Measurements from ENCODE around the gene DIRAS3.
A peak's percentile ranks its signal among the peaks of the same experiment; 100 is the strongest.

Gene DIRAS3

DNA sequence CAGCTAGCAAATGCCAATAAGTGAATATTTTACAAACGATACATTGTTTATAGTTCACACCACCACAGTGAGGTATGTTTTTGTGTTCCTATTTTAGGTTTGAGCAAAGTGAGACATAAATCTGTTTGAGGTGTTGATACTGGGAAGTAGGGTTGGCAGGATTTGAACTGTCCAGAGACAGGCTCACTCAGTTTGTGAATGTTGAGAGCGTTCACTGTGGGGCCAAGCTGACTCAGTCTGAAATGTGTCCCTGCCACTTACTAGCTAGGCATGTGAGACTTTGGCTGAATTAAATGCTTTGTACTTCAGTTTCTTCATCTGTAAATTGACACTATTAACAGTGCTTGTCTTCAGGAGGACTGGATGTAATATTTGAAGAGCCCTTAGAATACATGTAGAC, 35.1 kb downstream of the DIRAS3 start:
- no peak overlapping the region for H3K18ac ChIP-seq (ENCODE audit: low read length)
- no peak overlapping the region for H3K27ac ChIP-seq (ENCODE audit: low read depth, low read length)
- H3K4me3 ChIP-seq (ENCODE audit: low read depth, low read length), result no peak overlapping the region
- H3K23ac ChIP-seq (ENCODE audit: low read length), result no peak overlapping the region
- no peak overlapping the region for H3K4me2 ChIP-seq (ENCODE audit: low read length)
- H4K12ac ChIP-seq (ENCODE audit: low read depth, low read length), result no peak overlapping the region
- H3K79me2 ChIP-seq (ENCODE audit: control insufficient read depth, insufficient read depth, low read length, poor library complexity), result no peaks in the 10 kb centered on the region
- no peak overlapping the region for H2AK5ac ChIP-seq (ENCODE audit: low read length)
- H2BK120ac ChIP-seq (ENCODE audit: insufficient read depth, low read length, poor library complexity), result no peak overlapping the region
- H2BK12ac ChIP-seq (ENCODE audit: low read length), result no peak overlapping the region
- no peak overlapping the region for H2AFZ ChIP-seq (ENCODE audit: insufficient read depth, low read length, poor library complexity)
- no peaks in the 10 kb centered on the region for H3K79me1 ChIP-seq (ENCODE audit: low read length)
- no CpG with 5 or more reads among the region's 2 CpGs for WGBS (ENCODE audit: extremely low coverage, insufficient coverage, insufficient read length)
- H4K8ac ChIP-seq (ENCODE audit: low read depth, low read length), result no peak overlapping the region
- no peaks in the 10 kb centered on the region for H3K36me3 ChIP-seq (ENCODE audit: control insufficient read depth in 1 of 2, insufficient read depth in 2 of 2, low read length in 2 of 2)
- no peak overlapping the region for H2BK5ac ChIP-seq (ENCODE audit: low read depth, low read length, poor library complexity)
- H3K27me3 ChIP-seq (ENCODE audit: insufficient read depth, low read length), result no peaks in the 10 kb centered on the region
- H3K9ac ChIP-seq (ENCODE audit: low read length), result no peak overlapping the region
- no peaks in the 10 kb centered on the region for H3K4me1 ChIP-seq (ENCODE audit: control insufficient read depth in 1 of 2, insufficient read depth in 2 of 2, low read length in 2 of 2)
- no peak overlapping the region for H4K91ac ChIP-seq (ENCODE audit: low read depth, low read length)
- no peak for DNase-seq
- H3K14ac ChIP-seq (ENCODE audit: low read length), result no peak overlapping the region
- H3K4ac ChIP-seq (ENCODE audit: low read depth, low read length), result no peak overlapping the region
- no peaks in the 10 kb centered on the region for H3K9me3 ChIP-seq (ENCODE audit: insufficient read depth, low read depth, low read length)

DNA sequence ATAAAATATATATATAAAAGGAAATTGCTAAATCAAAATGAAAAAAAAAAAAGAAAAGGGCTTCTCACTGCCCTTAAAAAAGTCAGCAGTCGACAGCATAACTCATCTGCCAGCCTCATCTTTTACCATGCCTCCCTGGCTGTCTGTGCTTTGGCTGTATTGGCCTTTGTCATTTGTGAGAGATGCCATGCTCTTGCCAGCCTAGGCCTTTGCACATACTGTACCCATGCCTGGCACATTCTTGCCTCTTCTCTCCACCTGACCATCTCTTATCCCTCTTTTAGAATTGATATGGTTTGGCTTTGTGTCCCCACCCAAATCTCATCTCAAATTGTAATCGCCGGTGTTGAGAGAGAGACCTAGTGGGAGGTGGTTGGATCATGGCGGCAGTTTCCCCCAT, 37.1 kb downstream of the DIRAS3 start:
- no peak overlapping the region for H4K12ac ChIP-seq (ENCODE audit: low read depth, low read length)
- H3K4me3 ChIP-seq (ENCODE audit: low read depth, low read length), result no peak overlapping the region
- no peak overlapping the region for H4K8ac ChIP-seq (ENCODE audit: low read depth, low read length)
- no peak overlapping the region for H2AK5ac ChIP-seq (ENCODE audit: low read length)
- no peaks in the 10 kb centered on the region for H3K4me1 ChIP-seq (ENCODE audit: control insufficient read depth in 1 of 2, insufficient read depth in 2 of 2, low read length in 2 of 2)
- H3K14ac ChIP-seq (ENCODE audit: low read length), result no peak overlapping the region
- no peak overlapping the region for H3K18ac ChIP-seq (ENCODE audit: low read length)
- H2AFZ ChIP-seq (ENCODE audit: insufficient read depth, low read length, poor library complexity), result no peak overlapping the region
- no peak for DNase-seq
- no peak overlapping the region for H3K9ac ChIP-seq (ENCODE audit: low read length)
- no peaks in the 10 kb centered on the region for H3K9me3 ChIP-seq (ENCODE audit: insufficient read depth, low read depth, low read length)
- no peaks in the 10 kb centered on the region for H3K79me1 ChIP-seq (ENCODE audit: low read length)
- H3K79me2 ChIP-seq (ENCODE audit: control insufficient read depth, insufficient read depth, low read length, poor library complexity), result no peaks in the 10 kb centered on the region
- no peak overlapping the region for H2BK120ac ChIP-seq (ENCODE audit: insufficient read depth, low read length, poor library complexity)
- H3K4me2 ChIP-seq (ENCODE audit: low read length), result no peak overlapping the region
- no peak overlapping the region for H2BK5ac ChIP-seq (ENCODE audit: low read depth, low read length, poor library complexity)
- no peak overlapping the region for H4K91ac ChIP-seq (ENCODE audit: low read depth, low read length)
- no peaks in the 10 kb centered on the region for H3K36me3 ChIP-seq (ENCODE audit: control insufficient read depth in 1 of 2, insufficient read depth in 2 of 2, low read length in 2 of 2)
- no peak overlapping the region for H3K23ac ChIP-seq (ENCODE audit: low read length)
- H3K4ac ChIP-seq (ENCODE audit: low read depth, low read length), result no peak overlapping the region
- H2BK12ac ChIP-seq (ENCODE audit: low read length), result no peak overlapping the region
- H3K27ac ChIP-seq (ENCODE audit: low read depth, low read length), result no peak overlapping the region
- no peaks in the 10 kb centered on the region for H3K27me3 ChIP-seq (ENCODE audit: insufficient read depth, low read length)
- no CpG with 5 or more reads among the region's 4 CpGs for WGBS (ENCODE audit: extremely low coverage, insufficient coverage, insufficient read length)

DNA sequence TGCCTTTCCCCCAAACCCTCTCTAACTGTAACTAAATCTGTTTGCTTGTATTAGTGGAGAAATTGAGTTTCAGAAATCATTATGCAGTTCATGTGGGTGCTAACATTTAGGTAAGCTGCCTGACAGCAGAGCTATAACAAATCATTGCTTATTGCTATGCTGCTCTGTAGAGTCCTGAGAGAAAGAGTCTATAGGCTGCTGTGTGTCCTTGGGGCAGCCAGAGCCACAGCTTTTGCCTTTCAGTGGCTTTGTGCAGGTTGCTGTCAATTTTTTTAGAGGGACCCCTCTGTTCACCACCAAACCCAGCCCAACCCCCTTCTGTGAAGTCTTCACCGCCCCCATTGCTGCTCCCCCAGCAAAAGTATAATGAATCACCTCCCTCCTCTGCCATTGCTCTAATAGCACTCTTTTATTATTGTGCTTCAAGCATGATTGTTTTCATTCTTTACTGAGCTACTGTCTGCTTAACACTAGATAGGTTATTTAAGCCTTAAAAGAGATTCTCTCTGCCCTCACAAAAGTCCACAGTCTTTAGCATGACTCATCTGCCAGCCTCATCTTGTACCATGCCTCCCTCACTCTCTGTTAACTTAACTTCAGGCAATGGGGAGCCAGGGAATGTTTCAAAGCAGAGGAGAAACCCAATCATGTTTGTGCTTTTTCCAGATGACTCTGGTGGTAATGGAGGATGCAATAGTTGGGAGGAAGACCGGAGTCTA, 38.6 kb downstream of the DIRAS3 start:
- no peaks in the 10 kb centered on the region for H3K27me3 ChIP-seq (ENCODE audit: insufficient read depth, low read length)
- no peaks in the 10 kb centered on the region for H3K79me1 ChIP-seq (ENCODE audit: low read length)
- H2AK5ac ChIP-seq (ENCODE audit: low read length), result no peak overlapping the region
- DNase-seq, result peak in 1 of 2 donors; percentile 3
- H3K36me3 ChIP-seq (ENCODE audit: control insufficient read depth in 1 of 2, insufficient read depth in 2 of 2, low read length in 2 of 2), result no peaks in the 10 kb centered on the region
- H3K9me3 ChIP-seq (ENCODE audit: insufficient read depth, low read depth, low read length), result no peaks in the 10 kb centered on the region
- H3K4me1 ChIP-seq (ENCODE audit: control insufficient read depth in 1 of 2, insufficient read depth in 2 of 2, low read length in 2 of 2), result no peaks in the 10 kb centered on the region
- WGBS (ENCODE audit: extremely low coverage, insufficient coverage, insufficient read length), result no CpG with 5 or more reads among the region's 2 CpGs
- no peak overlapping the region for H3K14ac ChIP-seq (ENCODE audit: low read length)
- no peak overlapping the region for H2BK5ac ChIP-seq (ENCODE audit: low read depth, low read length, poor library complexity)
- H2AFZ ChIP-seq (ENCODE audit: insufficient read depth, low read length, poor library complexity), result no peak overlapping the region
- H3K4me3 ChIP-seq (ENCODE audit: low read depth, low read length), result no peak overlapping the region
- H4K91ac ChIP-seq (ENCODE audit: low read depth, low read length), result no peak overlapping the region
- H4K8ac ChIP-seq (ENCODE audit: low read depth, low read length), result no peak overlapping the region
- H3K4me2 ChIP-seq (ENCODE audit: low read length), result no peak overlapping the region
- H2BK12ac ChIP-seq (ENCODE audit: low read length), result no peak overlapping the region
- no peak overlapping the region for H3K23ac ChIP-seq (ENCODE audit: low read length)
- no peak overlapping the region for H4K12ac ChIP-seq (ENCODE audit: low read depth, low read length)
- no peak overlapping the region for H3K18ac ChIP-seq (ENCODE audit: low read length)
- H3K4ac ChIP-seq (ENCODE audit: low read depth, low read length), result no peak overlapping the region
- no peak overlapping the region for H3K9ac ChIP-seq (ENCODE audit: low read length)
- H3K27ac ChIP-seq (ENCODE audit: low read depth, low read length), result no peak overlapping the region
- H3K79me2 ChIP-seq (ENCODE audit: control insufficient read depth, insufficient read depth, low read length, poor library complexity), result no peaks in the 10 kb centered on the region
- no peak overlapping the region for H2BK120ac ChIP-seq (ENCODE audit: insufficient read depth, low read length, poor library complexity)

DNA sequence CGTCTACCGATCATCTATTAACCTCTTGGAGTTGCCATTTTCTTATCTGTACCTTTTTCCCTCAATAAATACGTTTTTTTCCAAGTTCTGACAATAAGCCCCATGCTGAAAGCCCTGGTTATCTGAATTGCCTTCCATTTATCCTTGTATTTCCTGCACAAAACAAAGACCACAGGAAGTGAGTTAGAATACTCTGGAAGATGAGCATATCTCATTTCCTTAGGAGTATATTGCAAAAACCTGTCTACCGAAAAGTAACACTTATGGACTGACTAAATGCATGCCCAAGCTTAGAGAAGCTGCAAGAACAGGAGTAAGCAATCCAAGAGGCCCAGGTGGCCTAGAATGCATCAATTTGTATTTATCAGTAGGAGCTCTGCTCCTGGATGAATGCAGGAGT, 39.9 kb downstream of the DIRAS3 start:
- DNase-seq, result no peak
- Histone ChIP-seq H3K4me3 (ENCODE audit: low read depth, low read length) (no peak overlapping the region), H3K79me1 (ENCODE audit: low read length) (no peaks in the 10 kb centered on the region), H3K27me3 (ENCODE audit: insufficient read depth, low read length) (no peaks in the 10 kb centered on the region), H3K79me2 (ENCODE audit: control insufficient read depth, insufficient read depth, low read length, poor library complexity) (no peaks in the 10 kb centered on the region), H3K4ac (ENCODE audit: low read depth, low read length) (no peak overlapping the region), H3K4me2 (ENCODE audit: low read length) (no peak overlapping the region), H3K36me3 (ENCODE audit: control insufficient read depth in 1 of 2, insufficient read depth in 2 of 2, low read length in 2 of 2) (no peaks in the 10 kb centered on the region), H3K9ac (ENCODE audit: low read length) (no peak overlapping the region), H3K4me1 (ENCODE audit: control insufficient read depth in 1 of 2, insufficient read depth in 2 of 2, low read length in 2 of 2) (no peaks in the 10 kb centered on the region), H2BK5ac (ENCODE audit: low read depth, low read length, poor library complexity) (no peak overlapping the region), H2AK5ac (ENCODE audit: low read length) (no peak overlapping the region), H3K18ac (ENCODE audit: low read length) (no peak overlapping the region), H4K8ac (ENCODE audit: low read depth, low read length) (no peak overlapping the region), H3K27ac (ENCODE audit: low read depth, low read length) (no peak overlapping the region), H3K9me3 (ENCODE audit: insufficient read depth, low read depth, low read length) (no peaks in the 10 kb centered on the region), H4K91ac (ENCODE audit: low read depth, low read length) (no peak overlapping the region), H4K12ac (ENCODE audit: low read depth, low read length) (no peak overlapping the region), H3K23ac (ENCODE audit: low read length) (no peak overlapping the region), H2BK12ac (ENCODE audit: low read length) (no peak overlapping the region), H3K14ac (ENCODE audit: low read length) (no peak overlapping the region), H2BK120ac (ENCODE audit: insufficient read depth, low read length, poor library complexity) (no peak overlapping the region), H2AFZ (ENCODE audit: insufficient read depth, low read length, poor library complexity) (no peak overlapping the region)
- WGBS (ENCODE audit: extremely low coverage, insufficient coverage, insufficient read length), result no CpG with 5 or more reads among the region's 4 CpGs

All from trophoblast cell (in vitro differentiated cells and primary cell).